ENCODE results near the gene MEGF9.

The MEGF9 gene

DNA sequence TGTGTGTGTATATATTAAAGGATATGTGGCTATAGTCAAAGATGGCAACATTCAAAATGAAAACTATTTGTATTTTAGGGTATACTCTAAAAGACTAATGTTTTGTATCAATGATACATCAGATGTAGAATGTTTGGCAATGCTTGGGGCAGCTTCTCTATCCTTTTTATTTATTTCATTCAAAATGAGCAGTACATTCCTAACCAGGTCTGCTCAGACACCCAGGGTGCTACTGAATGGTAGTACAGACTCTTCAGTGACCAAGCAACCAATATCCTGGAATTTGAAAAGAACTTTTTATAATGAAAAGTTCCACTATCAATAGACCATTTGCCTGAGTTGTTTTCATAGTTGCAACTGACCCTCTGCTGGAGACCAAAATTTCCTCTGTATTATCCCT lies 23.9 kb downstream of the MEGF9 start:
- Histone ChIP-seq H3K27me3 (replicated peaks) (no peaks in the 10 kb centered on the region), H3K4me3 (ENCODE audit: low read depth, low read length) (no peak overlapping the region), H3K27ac (no peak overlapping the region), H3K36me3 (replicated peaks) (no peaks in the 10 kb centered on the region)
- TF ChIP-seq CTCF (IDR thresholded peaks at IDR 0.05; ENCODE audit: low read depth, low read length, missing control alignments) = no peak
- DNase-seq = no peak
- in situ Hi-C loops (cut with HindIII; ENCODE audit: low pct_ligation_motif_present, low sequenced_read_pairs) = no loop called here

- no peaks in the 10 kb centered on the region for H3K27me3 ChIP-seq (replicated peaks)
- no peak for TF ChIP-seq CTCF (IDR thresholded peaks at IDR 0.05; ENCODE audit: low read depth, low read length, missing control alignments)
- peak; percentile 64 for DNase-seq
- no peaks in the 10 kb centered on the region for H3K36me3 ChIP-seq (replicated peaks)
- H3K27ac ChIP-seq = no peak overlapping the region
- H3K4me3 ChIP-seq (ENCODE audit: low read depth, low read length) = no peak overlapping the region
- in situ Hi-C loops (cut with HindIII; ENCODE audit: low pct_ligation_motif_present, low sequenced_read_pairs) = no loop called here
Observed at GRCh38 chr9:120689860-120690259, 24.4 kb downstream of the MEGF9 start.

DNA sequence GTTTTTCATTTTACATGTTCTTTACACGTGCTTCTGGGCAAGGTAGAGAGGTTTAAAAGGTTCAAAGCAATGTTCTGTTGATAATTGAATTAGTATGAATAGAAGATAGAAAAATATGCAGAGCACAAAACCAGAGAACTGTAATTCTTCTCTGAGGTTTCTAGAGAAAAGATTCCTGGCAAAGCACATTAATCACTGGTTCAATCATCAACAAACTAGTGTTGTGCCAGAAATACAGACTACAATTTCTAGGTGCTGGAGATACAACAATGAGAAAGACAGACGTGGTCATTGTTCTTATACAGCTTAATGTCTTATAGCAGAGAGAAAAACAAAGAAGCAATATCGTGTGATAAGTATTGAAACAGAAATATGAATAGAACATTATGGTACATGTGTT lies 25.5 kb downstream of the MEGF9 start:
- H3K27me3 ChIP-seq (replicated peaks) = no peaks in the 10 kb centered on the region
- no peak overlapping the region for H3K4me3 ChIP-seq (ENCODE audit: low read depth, low read length)
- in situ Hi-C loops (cut with HindIII; ENCODE audit: low pct_ligation_motif_present, low sequenced_read_pairs) = no loop called here
- H3K36me3 ChIP-seq (replicated peaks) = no peaks in the 10 kb centered on the region
- no peak overlapping the region for H3K27ac ChIP-seq
- no peak for TF ChIP-seq CTCF (IDR thresholded peaks at IDR 0.05; ENCODE audit: low read depth, low read length, missing control alignments)
- no peak for DNase-seq

GRCh38 chr9:120683150-120683549 lies 31.1 kb downstream of the MEGF9 start:
- no peak overlapping the region for H3K4me3 ChIP-seq (ENCODE audit: low read depth, low read length)
- in situ Hi-C loops (cut with HindIII; ENCODE audit: low pct_ligation_motif_present, low sequenced_read_pairs) = no loop called here
- H3K36me3 ChIP-seq (replicated peaks) = no peaks in the 10 kb centered on the region
- H3K27me3 ChIP-seq (replicated peaks) = no peaks in the 10 kb centered on the region
- DNase-seq = no peak
- TF ChIP-seq CTCF (IDR thresholded peaks at IDR 0.05; ENCODE audit: low read depth, low read length, missing control alignments) = no peak
- no peak overlapping the region for H3K27ac ChIP-seq

DNA sequence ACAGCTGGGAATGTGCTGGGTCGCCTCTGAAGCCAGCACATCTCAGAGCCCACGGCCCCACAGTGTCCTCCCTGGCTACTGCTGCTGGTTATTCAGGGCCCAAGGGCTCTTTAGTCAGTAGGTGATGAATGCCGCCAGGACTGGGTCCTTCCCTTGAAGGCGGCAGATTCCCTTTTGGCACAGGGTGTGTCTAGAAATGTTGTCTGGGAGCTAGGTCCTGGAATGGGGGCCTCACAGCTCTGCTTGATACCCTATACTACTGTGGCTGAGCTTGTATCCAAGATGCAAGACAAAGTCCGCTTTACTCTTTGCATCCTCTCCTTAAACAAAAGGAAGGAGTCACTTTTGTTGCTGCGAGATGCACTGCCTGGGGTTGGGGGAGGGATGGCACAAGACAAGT lies 33.1 kb downstream of the MEGF9 start:
- no peak overlapping the region for H3K27ac ChIP-seq
- no peaks in the 10 kb centered on the region for H3K27me3 ChIP-seq (replicated peaks)
- DNase-seq = no peak
- H3K36me3 ChIP-seq (replicated peaks) = no peaks in the 10 kb centered on the region
- no peak for TF ChIP-seq CTCF (IDR thresholded peaks at IDR 0.05; ENCODE audit: low read depth, low read length, missing control alignments)
- in situ Hi-C loops (cut with HindIII; ENCODE audit: low pct_ligation_motif_present, low sequenced_read_pairs) = no loop called here
- H3K4me3 ChIP-seq (ENCODE audit: low read depth, low read length) = no peak overlapping the region

- in situ Hi-C loops (cut with HindIII; ENCODE audit: low pct_ligation_motif_present, low sequenced_read_pairs) = no loop called here
- no peak overlapping the region for H3K27ac ChIP-seq
- H3K36me3 ChIP-seq (replicated peaks) = no peaks in the 10 kb centered on the region
- TF ChIP-seq CTCF (IDR thresholded peaks at IDR 0.05; ENCODE audit: low read depth, low read length, missing control alignments) = no peak
- no peak for DNase-seq
- no peaks in the 10 kb centered on the region for H3K27me3 ChIP-seq (replicated peaks)
- H3K4me3 ChIP-seq (ENCODE audit: low read depth, low read length) = no peak overlapping the region
Observed at GRCh38 chr9:120680579-120680978, 33.7 kb downstream of the MEGF9 start.
